Measurements from ENCODE around the gene EFEMP2. TPM values are rescaled to one million over a fixed set of nuclear protein-coding genes. Genes with fewer than 3 reads are reported as not detected.

Gene EFEMP2
- total RNA-seq, 1 donor from 2014 or later: 35.0 TPM

- Histone ChIP-seq H3K27ac (ENCODE audit: low read depth, low read length) (no peak overlapping the region), H3K36me3 (ENCODE audit: control insufficient read depth in 3 of 3, insufficient read depth in 3 of 3, low read length in 3 of 3) (peaks cover 38 to 55% (median 53%) of the 10 kb centered on the region in 3 donors), H3K27me3 (ENCODE audit: control insufficient read depth in 3 of 3, insufficient read depth in 3 of 3, low read length in 3 of 3) (peaks cover 0 to 3% (median 0%) of the 10 kb centered on the region in 3 donors), H3K4me1 (ENCODE audit: control insufficient read depth in 3 of 3, insufficient read depth in 3 of 3, low read length in 3 of 3) (peaks cover 16 to 24% (median 21%) of the 10 kb centered on the region in 3 donors), H3K9ac (ENCODE audit: low read depth in 1 of 3, low read length in 3 of 3) (no peak overlapping the region), H3K4me3 (ENCODE audit: low read length in 3 of 3) (no peak overlapping the region), H3K9me3 (ENCODE audit: control insufficient read depth in 3 of 3, low read length in 3 of 3) (no peaks in the 10 kb centered on the region)
These were observed 5.1 kb downstream of the EFEMP2 start for GRCh38 chr11:65867284-65868071.

GRCh38 chr11:65866509-65867283 lies 5.9 kb downstream of the EFEMP2 start:
- Histone ChIP-seq H3K36me3 (ENCODE audit: control insufficient read depth in 3 of 3, insufficient read depth in 3 of 3, low read length in 3 of 3) (peaks cover 46 to 63% (median 60%) of the 10 kb centered on the region in 3 donors), H3K9ac (ENCODE audit: low read depth in 1 of 3, low read length in 3 of 3) (no peak overlapping the region), H3K4me1 (ENCODE audit: control insufficient read depth in 3 of 3, insufficient read depth in 3 of 3, low read length in 3 of 3) (peaks cover 18 to 26% (median 25%) of the 10 kb centered on the region in 3 donors), H3K27ac (ENCODE audit: low read depth, low read length) (no peak overlapping the region), H3K4me3 (ENCODE audit: low read length in 3 of 3) (no peak overlapping the region), H3K27me3 (ENCODE audit: control insufficient read depth in 3 of 3, insufficient read depth in 3 of 3, low read length in 3 of 3) (peaks cover 0 to under 1% (median 0%) of the 10 kb centered on the region in 3 donors), H3K9me3 (ENCODE audit: control insufficient read depth in 3 of 3, low read length in 3 of 3) (no peaks in the 10 kb centered on the region)

DNA sequence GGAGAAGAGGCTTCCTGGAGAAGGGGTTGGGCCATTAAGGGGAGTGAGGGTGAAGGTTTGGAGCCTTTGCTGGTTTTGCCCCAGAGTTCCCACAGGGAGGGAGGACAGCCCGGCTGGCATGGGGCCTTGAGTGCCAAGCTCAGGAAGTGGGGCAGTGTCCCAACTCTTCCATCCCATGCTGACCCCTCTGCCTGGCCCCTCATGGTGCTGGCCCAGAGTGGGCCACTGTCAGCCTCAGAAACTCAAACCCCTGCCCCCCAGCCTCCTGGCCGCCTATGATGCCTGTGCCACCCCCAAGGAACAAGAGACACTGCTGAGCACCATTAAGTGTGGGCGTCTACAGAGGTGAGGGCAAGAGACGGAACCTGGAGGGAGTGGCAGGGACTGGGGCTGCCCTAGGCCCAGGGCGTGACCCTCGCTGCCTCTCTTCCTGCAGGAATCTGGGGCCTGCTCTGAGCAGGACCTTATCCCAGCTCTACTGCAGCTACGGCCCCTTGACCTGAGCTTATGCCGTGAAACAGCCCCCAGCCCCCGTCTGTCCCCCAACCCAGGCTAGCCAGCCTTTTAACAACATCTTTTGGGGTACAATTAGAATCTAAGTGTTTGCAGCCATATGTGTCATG lies 6.9 kb downstream of the EFEMP2 start:
- Histone ChIP-seq H3K9me3 (ENCODE audit: control insufficient read depth in 3 of 3, low read length in 3 of 3) (no peaks in the 10 kb centered on the region), H3K27me3 (ENCODE audit: control insufficient read depth in 3 of 3, insufficient read depth in 3 of 3, low read length in 3 of 3) (no peaks in the 10 kb centered on the region), H3K27ac (ENCODE audit: low read depth, low read length) (no peak overlapping the region), H3K4me3 (ENCODE audit: low read length in 3 of 3) (no peak overlapping the region), H3K4me1 (ENCODE audit: control insufficient read depth in 3 of 3, insufficient read depth in 3 of 3, low read length in 3 of 3) (peaks cover 18 to 26% (median 25%) of the 10 kb centered on the region in 3 donors), H3K9ac (ENCODE audit: low read depth in 1 of 3, low read length in 3 of 3) (no peak overlapping the region), H3K36me3 (ENCODE audit: control insufficient read depth in 3 of 3, insufficient read depth in 3 of 3, low read length in 3 of 3) (peaks cover 47 to 64% (median 60%) of the 10 kb centered on the region in 3 donors)

GRCh38 chr11:65864706-65865471 lies 7.7 kb downstream of the EFEMP2 start:
- Histone ChIP-seq H3K27me3 (ENCODE audit: control insufficient read depth in 3 of 3, insufficient read depth in 3 of 3, low read length in 3 of 3) (no peaks in the 10 kb centered on the region), H3K27ac (ENCODE audit: low read depth, low read length) (no peak overlapping the region), H3K4me1 (ENCODE audit: control insufficient read depth in 3 of 3, insufficient read depth in 3 of 3, low read length in 3 of 3) (peaks cover 18 to 25% (median 21%) of the 10 kb centered on the region in 3 donors), H3K9ac (ENCODE audit: low read depth in 1 of 3, low read length in 3 of 3) (no peak overlapping the region), H3K36me3 (ENCODE audit: control insufficient read depth in 3 of 3, insufficient read depth in 3 of 3, low read length in 3 of 3) (peaks cover 47 to 64% (median 60%) of the 10 kb centered on the region in 3 donors), H3K4me3 (ENCODE audit: low read length in 3 of 3) (no peak overlapping the region), H3K9me3 (ENCODE audit: control insufficient read depth in 3 of 3, low read length in 3 of 3) (no peaks in the 10 kb centered on the region)

GRCh38 chr11:65863889-65864705 lies 8.5 kb downstream of the EFEMP2 start:
- Histone ChIP-seq H3K4me3 (ENCODE audit: low read length in 3 of 3) (no peak overlapping the region), H3K27me3 (ENCODE audit: control insufficient read depth in 3 of 3, insufficient read depth in 3 of 3, low read length in 3 of 3) (no peaks in the 10 kb centered on the region), H3K36me3 (ENCODE audit: control insufficient read depth in 3 of 3, insufficient read depth in 3 of 3, low read length in 3 of 3) (peaks cover 47 to 62% (median 57%) of the 10 kb centered on the region in 3 donors)

GRCh38 chr11:65862941-65863888 lies 9.4 kb downstream of the EFEMP2 start:
- Histone ChIP-seq H3K27ac (ENCODE audit: low read depth, low read length) (no peak overlapping the region), H3K27me3 (ENCODE audit: control insufficient read depth in 3 of 3, insufficient read depth in 3 of 3, low read length in 3 of 3) (no peaks in the 10 kb centered on the region), H3K4me3 (ENCODE audit: low read length in 3 of 3) (no peak overlapping the region), H3K4me1 (ENCODE audit: control insufficient read depth in 3 of 3, insufficient read depth in 3 of 3, low read length in 3 of 3) (peaks cover 28 to 35% (median 29%) of the 10 kb centered on the region in 3 donors), H3K36me3 (ENCODE audit: control insufficient read depth in 3 of 3, insufficient read depth in 3 of 3, low read length in 3 of 3) (peaks cover 47 to 59% (median 52%) of the 10 kb centered on the region in 3 donors), H3K9ac (ENCODE audit: low read depth in 1 of 3, low read length in 3 of 3) (peak overlapping the region in 1 of 3 donors; percentile 45), H3K9me3 (ENCODE audit: control insufficient read depth in 3 of 3, low read length in 3 of 3) (no peaks in the 10 kb centered on the region)

More at GRCh38 chr11:65863889-65864705, 8.5 kb downstream of the EFEMP2 start:
- Histone ChIP-seq H3K9me3 (ENCODE audit: control insufficient read depth in 3 of 3, low read length in 3 of 3) (no peaks in the 10 kb centered on the region), H3K27ac (ENCODE audit: low read depth, low read length) (no peak overlapping the region), H3K4me1 (ENCODE audit: control insufficient read depth in 3 of 3, insufficient read depth in 3 of 3, low read length in 3 of 3) (peaks cover 23 to 33% (median 25%) of the 10 kb centered on the region in 3 donors), H3K9ac (ENCODE audit: low read depth in 1 of 3, low read length in 3 of 3) (no peak overlapping the region)

- Histone ChIP-seq H3K4me3 (ENCODE audit: low read length in 3 of 3) (no peak overlapping the region), H3K9me3 (ENCODE audit: control insufficient read depth in 3 of 3, low read length in 3 of 3) (no peaks in the 10 kb centered on the region), H3K4me1 (ENCODE audit: control insufficient read depth in 3 of 3, insufficient read depth in 3 of 3, low read length in 3 of 3) (peaks cover 28 to 37% (median 29%) of the 10 kb centered on the region in 3 donors), H3K36me3 (ENCODE audit: control insufficient read depth in 3 of 3, insufficient read depth in 3 of 3, low read length in 3 of 3) (peaks cover 42 to 54% (median 47%) of the 10 kb centered on the region in 3 donors), H3K27ac (ENCODE audit: low read depth, low read length) (no peak overlapping the region), H3K27me3 (ENCODE audit: control insufficient read depth in 3 of 3, insufficient read depth in 3 of 3, low read length in 3 of 3) (no peaks in the 10 kb centered on the region), H3K9ac (ENCODE audit: low read depth in 1 of 3, low read length in 3 of 3) (peak overlapping the region in 1 of 3 donors; percentile 50)
These were observed 10.3 kb downstream of the EFEMP2 start for GRCh38 chr11:65862191-65862735.
